ENCODE measurements around the gene MAPKAPK3.

MAPKAPK3 gene

DNA sequence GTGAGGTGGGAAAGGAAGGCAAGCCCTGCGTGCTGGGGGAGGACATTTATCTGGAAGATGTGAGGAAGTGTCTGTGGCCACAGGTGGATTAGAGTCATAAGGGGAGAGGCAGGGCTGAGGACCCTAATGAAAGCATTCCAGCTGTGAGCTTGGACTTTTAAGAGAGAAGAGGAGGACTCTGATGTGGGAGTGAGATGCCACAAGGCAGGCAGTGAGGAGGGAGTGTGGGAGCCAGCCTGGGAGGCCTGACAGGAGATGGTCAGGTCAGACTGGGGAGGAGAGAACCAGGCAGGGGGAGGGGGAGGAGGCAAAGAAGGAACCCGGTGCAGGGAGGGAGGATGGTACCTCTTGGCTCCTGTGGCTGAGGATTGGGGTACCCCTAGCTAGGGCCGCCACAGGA, 21.0 kb downstream of the MAPKAPK3 start:
- H3K79me2 ChIP-seq (ENCODE audit: control insufficient read depth, low read length), result no peaks in the 10 kb centered on the region
- H4K20me1 ChIP-seq (ENCODE audit: control insufficient read depth, insufficient read depth, low read depth, low read length), result no peaks in the 10 kb centered on the region

DNA sequence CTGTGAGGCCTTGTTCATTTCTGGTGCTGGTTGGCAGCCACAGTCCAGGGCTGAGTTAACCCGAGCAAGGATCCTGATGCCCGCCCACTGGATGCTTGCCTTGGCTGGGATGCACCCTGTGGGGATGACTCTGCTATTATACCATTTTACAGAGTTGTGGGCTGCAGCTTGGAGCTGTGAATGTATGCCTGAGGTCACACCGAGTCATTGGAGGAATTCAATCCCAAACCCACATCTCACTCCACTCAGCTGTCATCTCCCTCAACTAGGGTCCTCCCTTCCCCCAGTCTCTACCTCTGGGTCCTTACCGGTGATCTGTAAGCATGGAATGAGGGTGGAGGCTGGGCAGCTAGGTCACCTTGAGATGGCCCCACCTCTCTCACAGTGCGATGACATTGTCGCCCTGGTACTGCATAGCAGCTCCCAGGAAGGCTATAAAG, 22.1 kb downstream of the MAPKAPK3 start:
- TF ChIP-seq, protein P1, sequence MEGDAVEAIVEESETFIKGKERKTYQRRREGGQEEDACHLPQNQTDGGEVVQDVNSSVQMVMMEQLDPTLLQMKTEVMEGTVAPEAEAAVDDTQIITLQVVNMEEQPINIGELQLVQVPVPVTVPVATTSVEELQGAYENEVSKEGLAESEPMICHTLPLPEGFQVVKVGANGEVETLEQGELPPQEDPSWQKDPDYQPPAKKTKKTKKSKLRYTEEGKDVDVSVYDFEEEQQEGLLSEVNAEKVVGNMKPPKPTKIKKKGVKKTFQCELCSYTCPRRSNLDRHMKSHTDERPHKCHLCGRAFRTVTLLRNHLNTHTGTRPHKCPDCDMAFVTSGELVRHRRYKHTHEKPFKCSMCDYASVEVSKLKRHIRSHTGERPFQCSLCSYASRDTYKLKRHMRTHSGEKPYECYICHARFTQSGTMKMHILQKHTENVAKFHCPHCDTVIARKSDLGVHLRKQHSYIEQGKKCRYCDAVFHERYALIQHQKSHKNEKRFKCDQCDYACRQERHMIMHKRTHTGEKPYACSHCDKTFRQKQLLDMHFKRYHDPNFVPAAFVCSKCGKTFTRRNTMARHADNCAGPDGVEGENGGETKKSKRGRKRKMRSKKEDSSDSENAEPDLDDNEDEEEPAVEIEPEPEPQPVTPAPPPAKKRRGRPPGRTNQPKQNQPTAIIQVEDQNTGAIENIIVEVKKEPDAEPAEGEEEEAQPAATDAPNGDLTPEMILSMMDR (IDR thresholded peaks at IDR 0.05; ENCODE audit: low read depth, low read length, poor library complexity, severe bottlenecking), result no peak
- no peak for TF ChIP-seq EZH2phosphoT487 (IDR thresholded peaks at IDR 0.05; ENCODE audit: borderline replicate concordance, low read length)
- H3F3A ChIP-seq (ENCODE audit: control insufficient read depth, insufficient read depth), result no peaks in the 10 kb centered on the region
- H4K20me1 ChIP-seq (ENCODE audit: control insufficient read depth, insufficient read depth, low read depth, low read length), result no peaks in the 10 kb centered on the region
- H3K9me2 ChIP-seq (replicated peaks; ENCODE audit: control insufficient read depth, low read length), result no peaks in the 10 kb centered on the region
- no peaks in the 10 kb centered on the region for H3K4me1 ChIP-seq (ENCODE audit: control insufficient read depth, low read length)
- H3K9me3 ChIP-seq (ENCODE audit: control insufficient read depth, insufficient read depth, low read length), result no peaks in the 10 kb centered on the region
- no peaks in the 10 kb centered on the region for H3K79me2 ChIP-seq (ENCODE audit: control insufficient read depth, low read length)
- no peak overlapping the region for H3K4me2 ChIP-seq (ENCODE audit: low read length)
- no peaks in the 10 kb centered on the region for H3K36me3 ChIP-seq (ENCODE audit: control insufficient read depth, low read length)
- H3K27me3 ChIP-seq (ENCODE audit: control insufficient read depth, low read length), result no peaks in the 10 kb centered on the region
- no peak overlapping the region for H3K4me3 ChIP-seq (ENCODE audit: low read length)
- H3K27ac ChIP-seq (ENCODE audit: low read depth, low read length), result no peak overlapping the region

More for the DNA sequence above, 21.0 kb downstream of the MAPKAPK3 start:
- Histone ChIP-seq H3K9me2 (replicated peaks; ENCODE audit: control insufficient read depth, low read length) (no peaks in the 10 kb centered on the region), H3K27me3 (ENCODE audit: control insufficient read depth, low read length) (no peaks in the 10 kb centered on the region), H3F3A (ENCODE audit: control insufficient read depth, insufficient read depth) (no peaks in the 10 kb centered on the region), H3K4me1 (ENCODE audit: control insufficient read depth, low read length) (no peaks in the 10 kb centered on the region), H3K36me3 (ENCODE audit: control insufficient read depth, low read length) (no peaks in the 10 kb centered on the region), H3K27ac (ENCODE audit: low read depth, low read length) (no peak overlapping the region), H3K4me2 (ENCODE audit: low read length) (no peak overlapping the region), H3K4me3 (ENCODE audit: low read length) (no peak overlapping the region), H3K9me3 (ENCODE audit: control insufficient read depth, insufficient read depth, low read length) (no peaks in the 10 kb centered on the region)
- TF ChIP-seq, protein P1 (IDR thresholded peaks at IDR 0.05; ENCODE audit: low read depth, low read length, poor library complexity, severe bottlenecking), result no peak
- TF ChIP-seq EZH2phosphoT487 (IDR thresholded peaks at IDR 0.05; ENCODE audit: borderline replicate concordance, low read length), result no peak

DNA sequence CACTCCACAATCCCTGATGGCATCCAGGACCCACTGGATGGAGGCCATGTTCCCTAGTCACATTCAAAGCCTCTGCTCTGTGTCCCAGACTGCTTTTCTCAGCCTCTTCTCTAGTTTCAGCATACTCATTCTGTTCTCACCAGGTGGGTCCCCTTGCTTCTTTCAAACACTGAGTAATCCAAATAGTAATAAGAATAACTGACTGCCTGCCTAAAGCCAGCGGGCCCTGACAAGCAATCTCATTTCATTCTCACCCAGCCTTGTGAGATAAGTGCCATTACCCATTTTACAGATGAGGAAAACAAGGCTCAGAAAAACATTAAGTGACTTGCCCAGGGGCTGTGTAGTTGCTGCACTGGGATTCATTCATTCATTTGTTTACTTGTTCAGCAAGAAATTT, 25.4 kb downstream of the MAPKAPK3 start:
- Histone ChIP-seq H3K27me3 (ENCODE audit: control insufficient read depth, low read length) (no peaks in the 10 kb centered on the region), H3K79me2 (ENCODE audit: control insufficient read depth, low read length) (no peaks in the 10 kb centered on the region), H3K4me1 (ENCODE audit: control insufficient read depth, low read length) (no peaks in the 10 kb centered on the region), H3K9me3 (ENCODE audit: control insufficient read depth, insufficient read depth, low read length) (no peaks in the 10 kb centered on the region), H3K27ac (ENCODE audit: low read depth, low read length) (no peak overlapping the region), H4K20me1 (ENCODE audit: control insufficient read depth, insufficient read depth, low read depth, low read length) (no peaks in the 10 kb centered on the region), H3K36me3 (ENCODE audit: control insufficient read depth, low read length) (no peaks in the 10 kb centered on the region), H3K4me3 (ENCODE audit: low read length) (no peak overlapping the region), H3F3A (ENCODE audit: control insufficient read depth, insufficient read depth) (no peaks in the 10 kb centered on the region), H3K4me2 (ENCODE audit: low read length) (no peak overlapping the region), H3K9me2 (replicated peaks; ENCODE audit: control insufficient read depth, low read length) (no peaks in the 10 kb centered on the region)
- TF ChIP-seq EZH2phosphoT487 (IDR thresholded peaks at IDR 0.05; ENCODE audit: borderline replicate concordance, low read length), result no peak
- TF ChIP-seq, protein P1 (IDR thresholded peaks at IDR 0.05; ENCODE audit: low read depth, low read length, poor library complexity, severe bottlenecking), result no peak

Measured in DOHH2 (cell line).